Lower leg skin (tissue), 4 donors: ENCODE results near the gene SLC6A17. TPM values are rescaled to one million over a fixed set of nuclear protein-coding genes. Genes with fewer than 3 reads are reported as not detected.

Source experiments
- DNase-seq, 2 donors: peaks; one replicate each; pipeline ENCODE4 v3.0.0-alpha.2; 2019; ENCODE audit warnings: low spot score in 2 of 2
- H3K4me3 ChIP-seq: fragments of 200-600 bp; sonication (generic); 2 replicates; pipeline ENCODE4 v1.5.1; 2017; ENCODE audit warnings: mild to moderate bottlenecking, low read depth; ENCODE audit not compliant: poor library complexity, severe bottlenecking
- POLR2A ChIP-seq, 2 donors: fragments of 450-650 bp; IDR thresholded peaks; one replicate each; pipeline ENCODE4 v1.6.1; 2016 to 2017; ENCODE audit warnings: antibody characterized with exemption in 2 of 2, mild to moderate bottlenecking in 1 of 2, moderate library complexity in 1 of 2
- WGBS, 2 donors: methylation state at CpG; one replicate each; pipeline ENCODE4 v1.1.5; 2018; 5-methylcytosine and 5-hydroxymethylcytosine counted together
- intact Hi-C: fragments of 100-400 bp; cut with DNase I; formaldehyde crosslinking; loops from one replicate; pipeline ENCODE4 v1.15.0; 2023; ENCODE audit warnings: low total_unique reads
- total RNA-seq, 4 donors: library from RNA; depleted of rRNA; stranded (reverse); fragments of >200 nt; gene quantifications; one replicate each; pipeline ENCODE4 v1.1.0, GENCODE V29; 2016
- TF ChIP-seq, protein P1 (sequence below), 3 donors: fragments of 450-650 bp; IDR thresholded peaks; one replicate each; pipeline ENCODE4 v1.5.1; 2016; ENCODE audit warnings: antibody characterized with exemption in 3 of 3, mild to moderate bottlenecking in 3 of 3, moderate library complexity in 2 of 3

The SLC6A17 gene
- total RNA-seq, 4 donors from 2014 or later: 4.5 to 6.9 (median 5.8) TPM

DNA sequence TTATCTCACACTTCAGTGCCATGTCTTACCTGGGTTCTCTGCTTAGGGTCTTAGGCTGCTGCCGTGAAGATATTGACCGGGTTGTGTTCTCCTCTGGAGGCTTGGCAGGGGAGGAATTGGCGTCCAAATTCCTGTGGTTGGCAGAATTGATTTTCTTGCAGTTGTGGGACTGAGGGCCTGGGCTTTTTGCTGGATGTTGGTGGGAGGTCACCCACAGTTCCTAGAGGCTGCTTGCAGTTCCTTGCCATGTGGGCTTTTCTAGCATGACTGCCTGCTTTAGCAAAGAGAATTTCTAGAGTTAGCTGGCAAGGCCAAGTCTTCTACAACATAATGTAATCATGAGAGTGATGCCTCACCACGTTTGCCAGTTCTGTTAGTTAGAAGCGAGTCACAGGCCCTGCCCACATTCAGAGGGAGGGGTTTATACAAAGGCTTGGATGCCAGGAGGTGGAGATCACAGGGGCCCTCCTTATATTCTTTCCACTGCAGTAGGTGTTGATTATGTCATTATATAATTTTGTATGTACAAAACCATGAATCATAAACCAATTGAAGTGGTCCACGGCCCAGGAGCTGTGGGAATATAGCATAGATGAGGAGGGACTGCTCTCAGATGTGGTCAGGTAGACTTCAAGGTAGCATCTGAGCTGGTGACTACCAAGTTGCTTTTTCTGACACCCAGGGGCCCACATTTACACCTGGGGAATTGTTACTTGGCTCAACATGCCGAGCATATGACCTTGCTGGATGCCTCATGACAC lies 31.5 kb upstream of the SLC6A17 start:
- WGBS, 2 donors: 45 to 63% methylated on average over 7 of the region's 7 CpGs
- no peak overlapping the region for H3K4me3 ChIP-seq
- TF ChIP-seq, protein P1, sequence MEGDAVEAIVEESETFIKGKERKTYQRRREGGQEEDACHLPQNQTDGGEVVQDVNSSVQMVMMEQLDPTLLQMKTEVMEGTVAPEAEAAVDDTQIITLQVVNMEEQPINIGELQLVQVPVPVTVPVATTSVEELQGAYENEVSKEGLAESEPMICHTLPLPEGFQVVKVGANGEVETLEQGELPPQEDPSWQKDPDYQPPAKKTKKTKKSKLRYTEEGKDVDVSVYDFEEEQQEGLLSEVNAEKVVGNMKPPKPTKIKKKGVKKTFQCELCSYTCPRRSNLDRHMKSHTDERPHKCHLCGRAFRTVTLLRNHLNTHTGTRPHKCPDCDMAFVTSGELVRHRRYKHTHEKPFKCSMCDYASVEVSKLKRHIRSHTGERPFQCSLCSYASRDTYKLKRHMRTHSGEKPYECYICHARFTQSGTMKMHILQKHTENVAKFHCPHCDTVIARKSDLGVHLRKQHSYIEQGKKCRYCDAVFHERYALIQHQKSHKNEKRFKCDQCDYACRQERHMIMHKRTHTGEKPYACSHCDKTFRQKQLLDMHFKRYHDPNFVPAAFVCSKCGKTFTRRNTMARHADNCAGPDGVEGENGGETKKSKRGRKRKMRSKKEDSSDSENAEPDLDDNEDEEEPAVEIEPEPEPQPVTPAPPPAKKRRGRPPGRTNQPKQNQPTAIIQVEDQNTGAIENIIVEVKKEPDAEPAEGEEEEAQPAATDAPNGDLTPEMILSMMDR (IDR thresholded peaks at IDR 0.05): no peak
- TF ChIP-seq POLR2A (IDR thresholded peaks at IDR 0.05): no peak
- DNase-seq: no peak
- intact Hi-C loops: no loop called here

DNA sequence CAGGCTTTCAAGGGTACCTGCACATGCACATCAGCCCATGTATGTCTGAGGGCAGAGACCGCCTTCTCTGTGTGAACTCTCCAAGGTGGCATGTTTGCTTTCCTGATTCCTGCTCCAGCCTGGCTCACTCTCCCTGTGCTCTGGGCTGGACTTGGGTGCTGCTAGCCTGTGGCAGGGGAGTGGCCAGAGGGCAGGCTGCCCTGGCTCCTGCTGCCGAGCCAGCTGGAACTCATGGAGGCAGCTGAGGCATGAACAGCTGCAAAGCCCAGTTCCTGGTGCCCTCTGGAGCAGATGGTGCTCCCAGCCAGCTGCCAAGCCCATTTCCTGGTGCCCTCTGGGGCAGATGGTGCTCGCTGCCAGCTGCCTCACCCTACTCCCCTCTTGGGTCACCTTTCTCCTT lies 30.5 kb upstream of the SLC6A17 start:
- intact Hi-C loops: no loop called here
- H3K4me3 ChIP-seq: no peak overlapping the region
- no peak for DNase-seq
- TF ChIP-seq, protein P1 (IDR thresholded peaks at IDR 0.05): no peak
- TF ChIP-seq POLR2A (IDR thresholded peaks at IDR 0.05): no peak
- WGBS, 2 donors: 61% methylated on average over 3 of the region's 3 CpGs

DNA sequence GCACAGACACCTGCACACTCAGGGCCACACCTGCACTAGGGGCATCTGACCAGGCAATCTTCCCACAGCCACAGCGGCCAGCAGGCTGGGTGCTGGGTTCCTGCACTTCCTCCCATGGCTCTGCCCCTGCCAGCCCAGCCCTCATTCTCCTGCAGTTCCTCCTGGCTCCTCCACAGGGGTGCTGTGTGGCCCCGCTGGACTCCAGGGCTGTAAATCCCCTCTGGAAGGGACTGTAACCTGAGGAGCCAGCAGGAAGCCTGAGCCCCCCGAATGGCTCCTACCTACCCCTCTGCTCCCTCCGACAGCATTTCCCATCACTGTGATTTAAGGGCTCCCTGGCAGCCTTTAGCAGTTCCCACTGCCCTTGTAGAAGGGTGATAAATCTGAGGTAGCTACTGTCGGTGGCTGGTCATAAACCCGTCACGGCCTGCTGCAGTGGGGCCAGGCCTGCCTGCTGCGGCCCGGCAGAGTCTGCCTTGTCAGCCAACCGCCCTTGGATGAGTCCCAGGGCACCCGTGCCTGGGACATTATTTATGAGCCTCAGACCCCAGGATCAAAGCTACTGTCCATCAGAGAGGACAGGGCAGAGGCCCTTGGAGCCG lies 29.2 kb upstream of the SLC6A17 start:
- intact Hi-C loops: no loop called here
- no peak overlapping the region for H3K4me3 ChIP-seq
- TF ChIP-seq, protein P1 (IDR thresholded peaks at IDR 0.05): no peak
- no peak for DNase-seq
- 23 to 35% methylated on average over 10 to 12 of the region's 12 CpGs for WGBS, 2 donors

DNA sequence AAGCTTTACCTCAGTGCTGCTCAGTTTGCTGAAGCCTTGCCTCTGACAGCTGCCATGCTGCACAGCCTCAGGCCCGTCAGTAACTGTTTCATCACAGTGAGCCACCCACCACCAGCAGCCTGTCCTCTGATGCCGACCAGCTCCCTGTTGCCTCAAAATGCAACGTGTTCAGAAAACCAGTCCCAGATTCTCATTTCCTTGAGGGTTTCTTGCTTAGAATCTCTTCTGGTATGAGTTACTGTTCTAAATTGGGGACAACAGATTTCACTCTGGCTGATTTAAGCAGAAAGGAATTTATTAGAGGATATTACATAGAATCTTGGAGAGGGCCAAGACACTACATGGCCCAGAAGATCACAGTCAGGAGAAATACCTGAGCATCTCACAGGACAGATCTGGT lies 27.1 kb upstream of the SLC6A17 start:
- intact Hi-C loops: no loop called here
- DNase-seq: no peak
- WGBS, 2 donors: 33 to 54% methylated on average over 3 of the region's 3 CpGs
- no peak for TF ChIP-seq POLR2A (IDR thresholded peaks at IDR 0.05)
- TF ChIP-seq, protein P1 (IDR thresholded peaks at IDR 0.05): no peak
- no peak overlapping the region for H3K4me3 ChIP-seq

DNA sequence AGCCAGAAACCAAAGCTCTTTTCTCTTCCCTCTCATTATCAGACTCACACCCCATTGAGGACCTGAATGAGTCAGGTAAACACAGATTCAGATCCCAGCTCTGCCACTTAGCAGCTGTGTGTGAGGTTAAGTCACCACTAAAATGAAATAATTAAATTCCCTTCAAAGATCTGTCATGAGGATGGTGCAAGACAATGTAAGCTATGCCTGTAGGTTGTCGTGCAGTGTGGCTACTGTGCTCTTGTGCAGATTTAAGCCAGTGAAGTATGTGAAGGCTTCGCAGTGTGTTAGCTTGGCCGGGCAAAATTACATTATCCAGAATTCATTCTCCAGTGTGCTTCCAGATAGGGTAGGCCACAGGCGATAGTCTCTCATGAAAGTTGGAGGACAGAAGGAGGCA lies 24.5 kb upstream of the SLC6A17 start:
- WGBS, 2 donors: 95 to 96% methylated on average over 4 of the region's 4 CpGs
- H3K4me3 ChIP-seq: no peak overlapping the region
- intact Hi-C loops: no loop called here
- DNase-seq: no peak
- TF ChIP-seq POLR2A (IDR thresholded peaks at IDR 0.05): no peak
- TF ChIP-seq, protein P1 (IDR thresholded peaks at IDR 0.05): no peak
